Kidney epithelial cell (primary cell): ENCODE results near the gene LBP. TPM values are rescaled to one million over a fixed set of nuclear protein-coding genes. Genes with fewer than 3 reads are reported as not detected.
"Not testable (repeated sequence)": the region's sequence is repeated elsewhere in the genome, so short reads cannot be mapped to it uniquely, and the experiment has no call there.

ENCODE experiments used
- DNase-seq: peaks from one replicate; pipeline ENCODE4 v3.0.0-alpha.2; 2010; ENCODE audit warnings: low read depth
- H3K27me3 ChIP-seq: 2 replicates; pipeline ENCODE4 v1.6.0; 2011; ENCODE audit warnings: low read length; ENCODE audit not compliant: control insufficient read depth, insufficient read depth
- H3K36me3 ChIP-seq: 2 replicates; pipeline ENCODE4 v1.5.1; 2011; ENCODE audit warnings: low read length; ENCODE audit not compliant: control insufficient read depth, insufficient read depth
- H3K4me3 ChIP-seq: 2 replicates; pipeline ENCODE4 v1.5.1; 2011; ENCODE audit warnings: low read depth, mild to moderate bottlenecking, control low read depth, low read length
- CTCF ChIP-seq: IDR thresholded peaks from 2 replicates; pipeline ENCODE4 v1.5.1; 2011; ENCODE audit warnings: mild to moderate bottlenecking, moderate library complexity, low read length, control low read depth, inconsistent platforms; ENCODE audit not compliant: insufficient read depth, poor library complexity, severe bottlenecking
- total RNA-seq: library from RNA; depleted of rRNA; stranded (reverse); fragments of >200 nt; gene quantifications from 2 replicates; pipeline ENCODE4 v1.2.3, GENCODE V29; 2015

LBP gene
- total RNA-seq, 1 donor from 2014 or later, result not detected

DNA sequence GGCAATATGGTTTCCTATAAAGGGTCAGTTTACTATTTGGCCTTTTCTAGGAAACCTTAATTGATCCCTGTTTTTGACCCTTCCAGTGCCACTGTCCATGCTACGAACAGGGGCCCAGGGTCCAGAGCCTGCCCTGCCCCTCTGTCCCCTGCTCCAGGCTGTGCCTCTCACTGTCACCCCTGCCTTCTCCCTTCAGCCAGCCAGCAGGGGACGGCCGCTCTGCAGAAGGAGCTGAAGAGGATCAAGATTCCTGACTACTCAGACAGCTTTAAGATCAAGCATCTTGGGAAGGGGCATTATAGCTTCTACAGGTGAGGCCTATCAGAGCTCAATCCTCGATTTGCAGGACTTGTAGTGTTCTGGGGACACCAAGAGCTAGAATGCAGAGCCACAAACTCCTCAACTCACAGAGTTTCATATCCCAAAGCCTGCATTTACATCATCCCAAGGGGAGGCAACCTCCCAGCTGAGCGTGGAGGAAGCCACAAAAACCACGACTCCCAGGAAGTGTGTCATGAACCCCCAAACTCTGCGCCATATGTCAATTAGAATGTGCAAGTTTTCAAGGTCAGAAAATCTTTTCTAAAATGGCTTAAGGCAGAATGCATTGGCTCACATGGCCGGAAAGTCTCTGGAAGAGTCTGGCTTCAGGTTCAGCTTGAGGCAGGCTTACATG lies 38.8 kb upstream of the LBP start:
- Histone ChIP-seq H3K36me3 (no peaks in the 10 kb centered on the region), H3K27me3 (peaks cover 24% of the 10 kb centered on the region), H3K4me3 (no peak overlapping the region)
- DNase-seq, result no peak
- TF ChIP-seq CTCF, result no peak

- Histone ChIP-seq H3K36me3 (no peaks in the 10 kb centered on the region), H3K27me3 (peaks cover 19% of the 10 kb centered on the region), H3K4me3 (no peak overlapping the region)
- no peak for TF ChIP-seq CTCF
- DNase-seq, result no peak
Observed at GRCh38 chr20:38308047-38308438, 38.2 kb upstream of the LBP start.

DNA sequence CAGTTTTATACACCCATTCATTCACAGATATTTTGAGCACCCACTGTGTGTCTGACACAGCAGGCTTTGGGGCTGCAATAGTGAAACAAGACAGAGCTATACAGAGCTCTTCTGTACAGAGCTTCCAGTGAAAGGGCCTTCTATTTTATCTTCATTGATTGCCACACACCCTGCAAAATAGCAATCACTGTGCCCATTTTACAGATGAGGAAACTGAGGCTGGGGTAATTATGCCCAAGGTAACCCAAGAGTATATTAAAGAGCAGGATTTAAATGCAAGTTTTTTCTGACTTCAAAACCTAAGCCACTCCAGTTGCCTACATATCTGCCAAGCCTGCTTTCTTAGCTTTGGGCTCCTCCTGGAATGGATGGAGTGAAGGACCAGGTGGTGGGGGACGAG lies 37.8 kb upstream of the LBP start:
- no peak for TF ChIP-seq CTCF
- no peak for DNase-seq
- Histone ChIP-seq H3K36me3 (no peaks in the 10 kb centered on the region), H3K4me3 (no peak overlapping the region), H3K27me3 (peaks cover 18% of the 10 kb centered on the region)

DNA sequence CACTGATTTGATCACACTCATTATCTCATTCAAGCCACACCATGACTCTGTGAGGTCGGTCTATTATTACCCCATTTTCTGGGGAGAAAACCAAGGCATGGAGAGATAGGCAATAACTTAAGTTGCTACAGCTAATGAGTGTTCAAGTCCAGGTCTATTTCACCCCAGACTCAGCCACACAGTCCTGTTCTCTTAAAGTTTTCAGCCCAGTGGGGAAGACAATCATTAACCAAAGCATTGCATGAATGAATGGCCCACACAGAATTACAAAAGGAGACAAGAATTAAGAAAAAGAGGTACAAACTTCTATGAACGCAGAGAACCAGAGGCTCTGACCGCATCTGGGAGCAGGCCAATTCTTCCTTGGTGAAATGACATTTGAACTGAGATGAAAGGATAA lies 35.2 kb upstream of the LBP start:
- Histone ChIP-seq H3K36me3 (no peaks in the 10 kb centered on the region), H3K27me3 (peaks cover 8% of the 10 kb centered on the region), H3K4me3 (no peak overlapping the region)
- no peak for TF ChIP-seq CTCF
- no peak for DNase-seq

- no peaks in the 10 kb centered on the region for H3K36me3 ChIP-seq
- H3K4me3 ChIP-seq, result no peak overlapping the region
- TF ChIP-seq CTCF, result no peak
- peaks cover 8% of the 10 kb centered on the region for H3K27me3 ChIP-seq
- no peak for DNase-seq
Observed at GRCh38 chr20:38311491-38311890, 34.8 kb upstream of the LBP start.

- DNase-seq, result no peak
- H3K4me3 ChIP-seq, result no peak overlapping the region
- peaks cover 8% of the 10 kb centered on the region for H3K27me3 ChIP-seq
- no peak for TF ChIP-seq CTCF
- no peaks in the 10 kb centered on the region for H3K36me3 ChIP-seq
Observed at GRCh38 chr20:38313676-38314075, 32.6 kb upstream of the LBP start.

- peaks cover 11% of the 10 kb centered on the region for H3K27me3 ChIP-seq
Observed at GRCh38 chr20:38314350-38314749, 31.9 kb upstream of the LBP start.

More at GRCh38 chr20:38314350-38314749, 31.9 kb upstream of the LBP start:
- not testable (repeated sequence) for H3K4me3 ChIP-seq, H3K36me3 ChIP-seq, DNase-seq
